GM18873 (cell line): ENCODE results near the gene UHRF2.
"Not testable (repeated sequence)": the region's sequence is repeated elsewhere in the genome, so short reads cannot be mapped to it uniquely, and the experiment has no call there.

Source experiments
- ATAC-seq: cut with Tn5 transposase; IDR thresholded peaks from one replicate; pipeline ENCODE4 v1.9.1; 2021; ENCODE audit warnings: mild to moderate bottlenecking, moderate library complexity, moderate number of reproducible peaks; ENCODE audit not compliant: unreplicated experiment, low FRiP score

UHRF2 gene

GRCh38 chr9:6473151-6473550, 60.2 kb downstream of the UHRF2 start:
- ATAC-seq: no peak

- no peak for ATAC-seq
Observed at GRCh38 chr9:6479959-6480358, 67.0 kb downstream of the UHRF2 start.

- no peak for ATAC-seq
Observed at GRCh38 chr9:6484210-6484609, 71.2 kb downstream of the UHRF2 start.

GRCh38 chr9:6488395-6488794, 75.4 kb downstream of the UHRF2 start:
- no peak for ATAC-seq

- ATAC-seq: no peak
Observed at GRCh38 chr9:6489099-6489498, 76.1 kb downstream of the UHRF2 start.

GRCh38 chr9:6490863-6491262, 77.9 kb downstream of the UHRF2 start:
- no peak for ATAC-seq

- no peak for ATAC-seq
Observed at GRCh38 chr9:6495466-6495865, 82.5 kb downstream of the UHRF2 start.

GRCh38 chr9:6498982-6499381, 86.0 kb downstream of the UHRF2 start:
- ATAC-seq: no peak

- no peak for ATAC-seq
Observed at GRCh38 chr9:6501526-6502210, 88.7 kb downstream of the UHRF2 start.

GRCh38 chr9:6502399-6502798, 89.4 kb downstream of the UHRF2 start:
- ATAC-seq: no peak

- no peak for ATAC-seq
Observed at GRCh38 chr9:6506571-6506970, 93.6 kb downstream of the UHRF2 start.

- no peak for ATAC-seq
Observed at GRCh38 chr9:6512085-6512657, 99.2 kb downstream of the UHRF2 start.

GRCh38 chr9:6522263-6522662, 109.3 kb downstream of the UHRF2 start:
- no peak for ATAC-seq

GRCh38 chr9:6525326-6526045, 112.5 kb downstream of the UHRF2 start:
- ATAC-seq: no peak

GRCh38 chr9:6535594-6535993, 122.6 kb downstream of the UHRF2 start:
- ATAC-seq: no peak

- no peak for ATAC-seq
Observed at GRCh38 chr9:6538666-6539071, 125.7 kb downstream of the UHRF2 start.

GRCh38 chr9:6542617-6543016, 129.6 kb downstream of the UHRF2 start:
- ATAC-seq: not testable (repeated sequence)

GRCh38 chr9:6543204-6543603, 130.2 kb downstream of the UHRF2 start:
- ATAC-seq: no peak

- no peak for ATAC-seq
Observed at GRCh38 chr9:6545017-6545691, 132.2 kb downstream of the UHRF2 start.

GRCh38 chr9:6549106-6549800, 136.3 kb downstream of the UHRF2 start:
- ATAC-seq: no peak

- no peak for ATAC-seq
Observed at GRCh38 chr9:6551136-6551535, 138.1 kb downstream of the UHRF2 start.
